ENCODE data around the gene TNNI3.
"Not testable (repeated sequence)": the region's sequence is repeated elsewhere in the genome, so short reads cannot be mapped to it uniquely, and the experiment has no call there.

TNNI3 gene

GRCh38 chr19:55160986-55161365, 3.4 kb upstream of the TNNI3 start:
- TF ChIP-seq CTCF (conservative IDR thresholded peaks at IDR 0.05; ENCODE audit: low read depth, low read length) = no peak
- DNase-seq (ENCODE audit: low read depth) = no peak
- H3K4me3 ChIP-seq (ENCODE audit: low read length) = no peak overlapping the region

- TF ChIP-seq CTCF (conservative IDR thresholded peaks at IDR 0.05; ENCODE audit: low read depth, low read length) = peak; percentile 96
- DNase-seq (ENCODE audit: low read depth) = no peak
- H3K4me3 ChIP-seq (ENCODE audit: low read length) = no peak overlapping the region
Measured at GRCh38 chr19:55160128-55160985, 2.8 kb upstream of the TNNI3 start.

GRCh38 chr19:55158848-55159749, 1.6 kb upstream of the TNNI3 start:
- H3K4me3 ChIP-seq (ENCODE audit: low read length) = no peak overlapping the region
- no peak for TF ChIP-seq CTCF (conservative IDR thresholded peaks at IDR 0.05; ENCODE audit: low read depth, low read length)
- no peak for DNase-seq (ENCODE audit: low read depth)

GRCh38 chr19:55158423-55158822, 891 bp upstream of the TNNI3 start:
- no peak for TF ChIP-seq CTCF (conservative IDR thresholded peaks at IDR 0.05; ENCODE audit: low read depth, low read length)
- H3K4me3 ChIP-seq (ENCODE audit: low read length) = no peak overlapping the region
- DNase-seq (ENCODE audit: low read depth) = no peak

- no peak for DNase-seq (ENCODE audit: low read depth)
- H3K4me3 ChIP-seq (ENCODE audit: low read length) = peak overlapping the region; percentile 33
- no peak for TF ChIP-seq CTCF (conservative IDR thresholded peaks at IDR 0.05; ENCODE audit: low read depth, low read length)
Measured at GRCh38 chr19:55156202-55157063, 1.1 kb downstream of the TNNI3 start.

GRCh38 chr19:55155784-55156183, 1.7 kb downstream of the TNNI3 start:
- peak overlapping the region; percentile 33 for H3K4me3 ChIP-seq (ENCODE audit: low read length)
- not testable (repeated sequence) for DNase-seq (ENCODE audit: low read depth)
